Measurements from ENCODE around the gene PTMS. TPM values are rescaled to one million over a fixed set of nuclear protein-coding genes. Genes with fewer than 3 reads are reported as not detected.

Gene PTMS
- total RNA-seq, 1 experiment from 2014 or later = 422 TPM

- Histone ChIP-seq H4K20me1 (ENCODE audit: control insufficient read depth, insufficient read depth, insufficient read length) (no peaks in the 10 kb centered on the region), H3T11ph (ENCODE audit: low read length) (no peak overlapping the region), H3K23me2 (ENCODE audit: insufficient read length, low read depth, low read length, poor library complexity, severe bottlenecking) (no peaks in the 10 kb centered on the region), H3K79me2 (ENCODE audit: insufficient read depth, low read length) (peaks cover 2% of the 10 kb centered on the region; the same call in 1 of the 2 replicates), H4K91ac (ENCODE audit: insufficient read length, low read depth, low read length) (no peak overlapping the region), H2BK12ac (ENCODE audit: insufficient read length, low read depth, low read length) (no peak overlapping the region), H4K5ac (ENCODE audit: insufficient read length, low read depth, low read length) (no peak overlapping the region), H4K8ac (replicated peaks; ENCODE audit: insufficient read length, low read depth, low read length) (no peak overlapping the region), H3K9me3 (ENCODE audit: control insufficient read depth, low read depth, low read length) (no peaks in the 10 kb centered on the region), H3K56ac (ENCODE audit: insufficient read length, low read depth, low read length) (no peak overlapping the region), H2AFZ (ENCODE audit: low read length) (no peak overlapping the region), H3K9ac (ENCODE audit: extremely low read depth, insufficient read length, low read length) (no peak overlapping the region), H2AK5ac (ENCODE audit: insufficient read length, low read length) (no peak overlapping the region), H2BK120ac (ENCODE audit: low read depth, low read length, poor library complexity, severe bottlenecking) (no peak overlapping the region), H3K4me1 (ENCODE audit: insufficient read depth, low read length) (0 out of 2 replicates have a peak, but pooled peaks cover 2% of the 10 kb centered on the region), H3K79me1 (ENCODE audit: insufficient read depth, low read depth, low read length, poor library complexity, severe bottlenecking) (no peaks in the 10 kb centered on the region), H3K4me2 (ENCODE audit: insufficient read depth, insufficient read length, low read length) (no peak overlapping the region), H2BK15ac (ENCODE audit: low read depth, low read length) (no peak overlapping the region), H2BK5ac (ENCODE audit: insufficient read length, low read length) (no peak overlapping the region), H3K14ac (ENCODE audit: insufficient read depth, low read length) (no peak overlapping the region), H3K27ac (ENCODE audit: insufficient read length, low read depth, low read length) (no peak overlapping the region), H3K18ac (ENCODE audit: insufficient read length, low read depth, low read length) (no peak overlapping the region), H3K27me3 (ENCODE audit: insufficient read depth, low read length) (no peaks in the 10 kb centered on the region), H2BK20ac (ENCODE audit: low read depth, low read length, poor library complexity, severe bottlenecking) (no peak overlapping the region), H3K4ac (ENCODE audit: low read depth, low read length) (no peak overlapping the region), H3K23ac (ENCODE audit: insufficient read length, low read depth, low read length) (no peak overlapping the region)
- H3K36me3 Mint-ChIP-seq (ENCODE audit: insufficient read depth in 1 of 3, low read depth in 3 of 3) = peaks cover 0 to 4% (median 2%) of the 10 kb centered on the region in 3 experiments; a peak in 5 of 7 replicates
- H3K27me3 Mint-ChIP-seq (ENCODE audit: low read depth) = no peaks in the 10 kb centered on the region; the same call in 1 of the 2 replicates
- no peak overlapping the region for H3K4me3 Mint-ChIP-seq
- H3K27ac Mint-ChIP-seq = peak overlapping the region in 1 of 3 experiments; percentile 1; a peak in 2 of 7 replicates
- no CpG with 5 or more reads among the region's 8 CpGs for WGBS (ENCODE audit: extremely low coverage, insufficient read length, low lambda C conversion rate)
- no peak for DNase-seq
- H3K9me3 Mint-ChIP-seq = no peaks in the 10 kb centered on the region
- TF ChIP-seq CTCF (conservative IDR thresholded peaks at IDR 0.05) = no peak
- H3K4me1 Mint-ChIP-seq = peaks cover 29 to 49% of the 10 kb centered on the region in 2 experiments
These were observed 9.0 kb upstream of the PTMS start for GRCh38 chr12:6757028-6757690.
